HG03097 (cell line): ENCODE data around the gene MAD1L1.

Experiments used
- ATAC-seq: cut with Tn5 transposase; IDR thresholded peaks from one replicate; pipeline ENCODE4 v1.9.1; 2021; ENCODE audit not compliant: unreplicated experiment, low FRiP score

The MAD1L1 gene

GRCh38 chr7:1925973-1926907 is 306.5 kb downstream of the MAD1L1 start:
- ATAC-seq: no peak

- ATAC-seq: no peak
Observed at GRCh38 chr7:1925349-1925748, 307.4 kb downstream of the MAD1L1 start.

- ATAC-seq: no peak
Observed at GRCh38 chr7:1924258-1924817, 308.4 kb downstream of the MAD1L1 start.

GRCh38 chr7:1923409-1924257 is 309.1 kb downstream of the MAD1L1 start:
- ATAC-seq: no peak

- no peak for ATAC-seq
Observed at GRCh38 chr7:1922870-1923236, 309.9 kb downstream of the MAD1L1 start.

- ATAC-seq: no peak
Observed at GRCh38 chr7:1922071-1922869, 310.5 kb downstream of the MAD1L1 start.

- ATAC-seq: no peak
Observed at GRCh38 chr7:1920881-1921280, 311.9 kb downstream of the MAD1L1 start.

- no peak for ATAC-seq
Observed at GRCh38 chr7:1920266-1920681, 312.5 kb downstream of the MAD1L1 start.

GRCh38 chr7:1919539-1920265 is 313.0 kb downstream of the MAD1L1 start:
- ATAC-seq: no peak

- no peak for ATAC-seq
Observed at GRCh38 chr7:1918881-1919525, 313.7 kb downstream of the MAD1L1 start.

- ATAC-seq: no peak
Observed at GRCh38 chr7:1918063-1918645, 314.6 kb downstream of the MAD1L1 start.

- ATAC-seq: no peak
Observed at GRCh38 chr7:1917221-1918062, 315.3 kb downstream of the MAD1L1 start.

- no peak for ATAC-seq
Observed at GRCh38 chr7:1916601-1916970, 316.2 kb downstream of the MAD1L1 start.

GRCh38 chr7:1915956-1916600 is 316.7 kb downstream of the MAD1L1 start:
- ATAC-seq: no peak

GRCh38 chr7:1915326-1915725 is 317.4 kb downstream of the MAD1L1 start:
- ATAC-seq: no peak

GRCh38 chr7:1914743-1915142 is 318.0 kb downstream of the MAD1L1 start:
- no peak for ATAC-seq

- no peak for ATAC-seq
Observed at GRCh38 chr7:1914321-1914720, 318.4 kb downstream of the MAD1L1 start.
